Fibroblast of the conjunctiva (primary cell): ENCODE measurements around the gene WNK2.
"Not testable (repeated sequence)": the region's sequence is repeated elsewhere in the genome, so short reads cannot be mapped to it uniquely, and the experiment has no call there.

ENCODE experiments used
- DNase-seq: peaks from one replicate; pipeline ENCODE4 v3.0.0-alpha.2; 2010; ENCODE audit warnings: low read depth

The WNK2 gene

DNA sequence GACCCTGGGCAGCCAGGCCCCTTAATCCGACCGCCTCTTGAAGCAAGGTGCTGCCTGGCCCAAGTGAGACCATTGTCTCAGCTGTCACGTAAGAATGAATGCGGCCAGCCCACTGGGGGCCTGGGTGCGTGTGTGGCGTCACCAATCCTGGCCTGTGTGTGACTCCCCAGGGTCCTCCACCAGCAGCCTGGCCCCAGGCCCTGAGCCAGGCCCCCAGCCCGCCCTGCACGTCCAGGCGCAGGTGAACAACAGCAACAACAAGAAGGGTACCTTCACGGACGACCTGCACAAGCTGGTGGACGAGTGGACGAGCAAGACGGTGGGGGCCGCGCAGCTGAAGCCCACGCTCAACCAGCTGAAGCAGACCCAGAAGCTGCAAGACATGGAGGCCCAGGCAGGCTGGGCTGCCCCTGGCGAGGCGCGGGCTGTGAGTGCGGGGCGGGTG is 124.2 kb downstream of the WNK2 start:
- DNase-seq, result no peak

- DNase-seq, result no peak
Observed at GRCh38 chr9:93308676-93309075, 124.7 kb downstream of the WNK2 start.

DNA sequence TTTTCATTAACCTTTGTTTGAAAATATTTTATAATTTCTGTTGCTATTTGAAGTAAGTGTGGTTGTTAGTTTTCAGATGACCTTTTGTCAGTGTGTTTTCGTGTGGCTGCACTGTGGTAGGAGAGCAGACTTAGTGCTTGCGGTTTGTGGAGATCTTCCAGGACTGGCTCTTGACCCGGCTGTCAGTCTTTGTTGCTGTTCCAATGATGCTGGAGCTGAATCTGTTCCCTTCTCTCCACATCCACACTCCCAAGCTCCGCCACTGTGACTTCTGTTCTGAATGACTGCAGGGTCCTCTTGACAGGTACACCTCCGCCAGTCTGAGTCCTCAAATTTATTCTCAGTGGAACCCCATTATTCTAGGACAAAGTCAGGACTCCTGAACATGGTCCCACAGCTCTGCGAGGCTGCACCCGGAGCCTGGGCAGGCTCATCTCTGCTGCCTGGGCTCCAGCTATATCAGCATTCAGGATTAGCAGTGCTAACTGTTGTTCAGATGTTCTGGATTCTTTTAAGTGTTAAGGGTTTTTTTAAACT is 126.0 kb downstream of the WNK2 start:
- no peak for DNase-seq

DNA sequence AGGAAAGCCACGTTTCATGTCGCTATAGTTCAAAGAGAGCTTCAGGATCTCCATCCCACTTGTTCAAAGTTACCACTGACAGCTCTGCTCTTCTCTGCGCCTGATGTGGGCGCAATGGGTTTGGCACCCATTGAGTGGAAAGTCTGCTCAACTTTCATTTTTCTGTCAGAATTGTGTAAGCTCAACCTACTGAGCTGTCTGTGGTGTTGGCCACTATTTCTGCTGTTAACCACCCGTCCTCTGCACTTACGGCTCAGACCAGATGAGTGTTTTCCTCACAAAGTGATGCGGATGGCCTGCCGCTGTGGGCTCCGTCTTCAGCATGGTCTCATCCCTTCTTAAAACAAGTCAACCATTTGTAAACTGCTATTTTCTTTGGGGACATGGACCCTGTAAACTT is 131.2 kb downstream of the WNK2 start:
- no peak for DNase-seq

- no peak for DNase-seq
Observed at GRCh38 chr9:93315960-93316359, 132.0 kb downstream of the WNK2 start.

GRCh38 chr9:93316726-93317494 is 133.0 kb downstream of the WNK2 start:
- DNase-seq, result no peak

DNA sequence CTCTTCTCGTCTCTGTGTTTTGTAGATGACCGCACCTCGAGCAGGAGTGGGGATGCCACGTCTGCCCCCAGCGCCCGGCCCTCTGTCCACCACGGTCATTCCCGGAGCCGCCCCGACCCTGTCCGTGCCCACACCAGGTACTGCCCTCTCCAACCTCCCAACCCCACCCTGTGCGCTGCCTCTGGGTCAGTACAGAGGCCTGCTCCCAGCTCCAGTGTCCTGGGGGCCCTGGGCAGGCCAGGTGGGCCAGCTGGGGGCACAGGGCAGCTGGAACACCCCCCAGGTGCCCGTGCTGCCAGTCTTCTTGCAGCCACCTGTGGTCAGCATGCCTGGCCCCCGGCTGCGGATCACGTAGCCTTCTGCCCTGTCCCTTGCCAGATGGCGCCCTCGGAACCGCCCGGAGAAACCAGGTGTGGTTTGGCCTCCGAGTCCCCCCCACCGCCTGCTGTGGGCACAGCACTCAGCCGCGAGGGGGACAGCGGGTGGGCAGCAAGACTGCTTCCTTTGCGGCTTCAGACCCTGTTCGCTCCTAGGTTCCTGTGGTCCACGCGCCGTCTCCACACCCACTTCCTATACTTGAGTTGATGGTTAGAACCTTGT is 133.7 kb downstream of the WNK2 start:
- no peak for DNase-seq

DNA sequence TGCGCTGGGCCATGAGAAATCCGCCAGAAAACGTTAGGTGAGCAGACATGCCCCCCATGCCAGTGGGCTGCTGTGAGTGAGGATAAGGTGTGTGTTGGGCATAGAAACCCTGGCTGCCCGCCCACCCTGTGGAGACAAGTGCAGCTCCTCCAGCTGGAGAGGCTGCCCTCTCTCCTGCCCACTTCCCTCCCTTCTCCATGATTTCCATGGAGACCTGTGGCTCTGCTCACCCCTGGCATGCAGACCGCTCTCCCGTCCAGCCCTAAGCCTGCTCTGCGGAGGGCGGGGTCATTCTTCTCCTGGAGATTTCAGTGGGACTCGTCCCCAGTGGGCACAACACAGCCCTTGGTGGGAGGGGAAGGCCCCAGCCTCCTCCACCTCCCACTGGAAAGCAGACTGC is 134.5 kb downstream of the WNK2 start:
- DNase-seq, result no peak

DNA sequence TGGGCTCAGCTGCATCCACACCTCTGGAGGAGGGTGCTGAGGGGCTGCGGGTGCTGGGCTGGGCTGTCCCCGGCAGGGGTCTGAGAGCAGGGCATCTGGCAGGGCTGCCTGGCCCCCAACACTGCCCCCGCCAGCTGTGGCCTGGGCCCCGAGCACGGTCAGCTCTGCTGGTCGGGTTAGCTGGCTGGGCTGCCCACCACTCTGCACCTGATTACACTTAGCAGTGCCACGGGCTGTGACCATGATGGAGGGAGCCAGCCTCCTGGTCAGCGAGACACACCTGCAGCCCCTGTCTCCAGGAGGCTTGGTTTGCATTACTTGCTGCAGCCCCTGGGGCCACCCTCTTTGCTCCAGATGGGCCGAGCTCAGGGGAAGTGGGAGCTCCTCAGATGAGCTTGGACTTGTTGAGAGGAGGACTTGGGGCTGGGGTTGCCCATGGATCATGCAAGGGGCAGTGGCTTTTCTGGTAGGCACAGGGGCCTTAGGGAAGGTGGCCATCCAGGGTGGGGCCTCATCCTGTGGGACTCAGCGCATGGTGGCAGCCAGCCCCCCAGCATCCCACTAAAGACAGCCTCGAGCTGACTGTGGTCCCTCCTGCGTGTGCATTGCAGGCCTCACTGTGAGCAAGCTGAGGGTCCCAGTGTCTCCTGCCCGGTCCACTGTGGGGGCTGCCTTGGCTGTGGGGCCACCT is 135.5 kb downstream of the WNK2 start:
- DNase-seq, result no peak

- no peak for DNase-seq
Observed at GRCh38 chr9:93319992-93320500, 136.1 kb downstream of the WNK2 start.

DNA sequence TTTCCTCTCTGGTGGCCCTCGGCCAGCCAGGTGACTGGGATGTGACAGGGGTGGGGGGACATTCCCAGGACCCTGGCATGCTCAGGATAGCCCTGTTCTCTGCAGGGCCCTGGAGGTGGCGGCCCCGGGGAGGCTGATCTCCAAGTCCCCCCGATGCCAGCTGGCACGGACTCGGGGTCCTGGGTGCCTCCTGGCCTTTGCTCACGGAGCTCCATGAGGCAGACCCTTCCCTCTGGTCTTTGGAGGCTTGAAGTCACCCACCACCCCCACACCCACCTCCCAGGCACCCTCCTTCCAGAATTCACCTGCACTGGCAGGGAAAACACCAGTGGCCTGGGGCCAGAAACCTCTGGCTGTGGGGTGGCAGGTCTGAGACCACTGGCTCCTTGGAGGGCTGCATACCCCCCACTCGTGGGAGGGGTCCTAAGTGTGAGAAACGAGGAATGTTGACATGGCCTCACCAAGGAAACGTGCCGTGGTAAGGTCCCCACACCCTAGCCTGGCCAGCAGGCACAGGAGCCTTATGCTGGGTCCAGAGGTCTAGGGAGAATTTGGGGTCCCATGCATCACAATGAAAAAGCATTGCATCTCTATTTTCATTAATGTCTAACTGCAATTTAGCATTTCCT is 136.8 kb downstream of the WNK2 start:
- DNase-seq, result no peak

DNA sequence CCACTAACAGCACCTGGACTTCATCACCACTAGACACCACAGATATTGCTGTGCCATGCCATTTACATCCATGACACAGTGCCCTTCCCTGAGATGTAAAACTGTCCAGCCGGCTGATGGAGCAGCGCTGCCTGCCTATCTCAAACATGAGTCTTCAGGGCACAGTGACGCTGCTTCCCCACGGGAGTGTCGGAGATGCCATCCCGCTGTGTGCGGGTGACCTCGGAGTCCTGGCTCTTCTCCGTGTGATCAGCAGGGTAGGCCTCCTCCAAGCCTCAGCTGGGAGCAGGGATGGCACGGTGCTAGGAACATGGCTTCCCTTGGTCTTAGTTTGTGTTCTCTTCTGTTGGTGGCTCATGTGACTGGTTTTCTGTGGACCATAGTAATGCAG is 137.3 kb downstream of the WNK2 start:
- no peak for DNase-seq

DNA sequence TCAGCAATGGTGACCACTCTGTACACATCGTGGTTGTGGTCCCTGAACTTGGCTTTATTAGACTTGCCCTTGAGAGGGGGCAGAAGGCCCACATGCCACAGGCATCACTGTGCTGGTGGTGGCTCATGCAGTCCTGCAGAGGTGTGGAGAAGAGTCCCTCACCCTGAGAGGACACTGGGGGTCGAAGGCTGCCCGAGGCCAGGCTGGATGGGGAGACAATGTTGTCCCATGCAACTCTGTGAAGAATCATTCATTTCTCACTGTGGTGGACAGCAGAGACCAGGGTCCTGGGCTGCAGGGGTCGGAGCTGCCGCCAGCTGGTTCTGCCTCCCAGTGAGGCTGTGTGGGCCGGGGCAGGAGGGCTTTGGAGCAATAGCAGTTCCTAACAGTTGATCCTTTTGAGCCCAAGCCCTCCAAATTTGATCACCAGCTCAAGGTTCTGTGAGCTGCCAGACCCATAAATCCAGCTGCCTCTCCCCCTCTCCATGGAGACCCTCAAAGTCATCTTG is 139.6 kb downstream of the WNK2 start:
- not testable (repeated sequence) for DNase-seq

DNA sequence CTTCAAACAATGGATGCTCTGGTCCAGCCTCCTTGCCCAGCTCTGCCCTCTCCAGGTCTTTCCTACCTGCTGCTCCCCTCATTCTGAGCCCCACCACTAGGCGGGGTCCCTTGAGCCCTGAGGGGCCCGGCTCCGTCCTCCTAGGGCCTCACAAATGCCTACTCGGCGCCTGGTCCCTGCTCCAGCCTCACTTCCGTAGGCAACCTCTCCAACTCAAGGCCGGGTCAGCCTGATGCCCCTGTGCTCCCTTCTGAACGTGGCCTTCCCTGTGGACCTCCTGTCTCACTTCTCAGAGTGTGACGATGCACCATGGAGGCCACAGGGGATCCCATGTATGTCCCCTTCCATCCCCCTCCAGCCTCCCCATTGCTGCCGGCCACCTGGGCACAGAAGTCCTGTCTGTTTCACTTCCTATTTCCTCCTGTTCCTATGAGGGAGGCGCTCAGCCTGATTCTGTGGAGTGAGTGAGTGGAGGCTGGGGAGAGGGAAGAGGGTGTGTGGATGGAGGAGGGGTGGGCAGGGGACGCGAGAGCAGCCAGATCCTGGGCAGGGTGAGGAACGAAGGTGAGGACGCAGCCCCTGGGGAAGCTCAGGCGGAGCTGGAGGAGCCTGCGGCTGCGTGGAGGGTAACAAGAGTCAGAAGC is 140.4 kb downstream of the WNK2 start:
- DNase-seq, result no peak

DNA sequence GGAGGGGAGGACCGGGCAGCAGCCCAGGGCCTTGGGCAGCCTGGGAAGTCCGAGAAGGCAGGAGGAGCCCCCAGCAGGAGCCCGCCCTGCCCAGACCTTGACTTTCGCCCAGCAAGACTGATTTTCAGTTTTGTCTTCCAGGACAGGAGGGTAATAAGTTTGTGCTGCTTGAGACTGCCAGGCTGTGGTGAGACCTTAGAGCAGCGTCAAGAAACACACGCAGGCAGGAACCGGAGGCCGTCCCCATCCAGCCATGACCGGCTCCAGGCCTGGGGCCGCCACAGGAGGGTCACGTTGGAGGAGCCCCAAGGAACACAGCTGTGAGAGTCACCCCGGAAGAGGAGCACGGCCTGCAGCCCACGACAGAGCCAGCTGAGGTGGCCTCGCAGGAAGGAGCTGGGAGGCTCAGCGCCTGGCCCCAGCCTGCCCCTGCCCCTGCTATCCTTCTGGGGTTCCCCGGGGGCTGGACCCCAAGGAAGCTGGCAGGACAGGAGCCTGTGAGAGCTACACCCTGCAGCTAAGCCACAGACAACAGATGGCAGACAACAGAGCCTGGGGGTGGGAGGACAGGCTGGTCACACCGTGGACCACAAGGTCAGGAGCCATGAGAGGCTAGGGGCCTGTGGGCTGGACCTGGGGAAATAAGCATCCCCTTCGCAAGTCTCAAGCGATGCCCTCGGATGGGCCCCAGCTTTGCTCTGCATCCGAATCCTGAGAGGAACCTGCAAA is 141.5 kb downstream of the WNK2 start:
- DNase-seq, result no peak

DNA sequence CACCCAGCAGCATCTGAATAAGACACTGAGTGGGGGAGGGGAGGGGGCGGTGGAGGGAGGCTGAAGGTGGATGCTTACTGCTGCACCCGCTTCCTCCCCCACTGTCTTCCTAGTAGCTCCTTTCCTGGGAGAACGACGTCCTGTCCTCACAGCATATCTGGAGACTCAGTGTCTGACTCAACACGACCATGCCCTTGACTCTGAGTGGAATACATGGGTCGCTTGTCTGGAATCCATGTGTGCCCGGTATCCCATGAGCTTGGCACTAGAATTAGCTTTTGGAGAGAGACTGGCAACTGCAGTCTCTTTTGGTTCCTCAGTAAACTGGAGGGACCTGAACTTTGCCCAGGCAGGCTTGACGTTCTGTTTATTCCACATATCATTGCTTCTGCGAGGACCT is 142.1 kb downstream of the WNK2 start:
- DNase-seq, result no peak

- no peak for DNase-seq
Observed at GRCh38 chr9:93326654-93327053, 142.7 kb downstream of the WNK2 start.

DNA sequence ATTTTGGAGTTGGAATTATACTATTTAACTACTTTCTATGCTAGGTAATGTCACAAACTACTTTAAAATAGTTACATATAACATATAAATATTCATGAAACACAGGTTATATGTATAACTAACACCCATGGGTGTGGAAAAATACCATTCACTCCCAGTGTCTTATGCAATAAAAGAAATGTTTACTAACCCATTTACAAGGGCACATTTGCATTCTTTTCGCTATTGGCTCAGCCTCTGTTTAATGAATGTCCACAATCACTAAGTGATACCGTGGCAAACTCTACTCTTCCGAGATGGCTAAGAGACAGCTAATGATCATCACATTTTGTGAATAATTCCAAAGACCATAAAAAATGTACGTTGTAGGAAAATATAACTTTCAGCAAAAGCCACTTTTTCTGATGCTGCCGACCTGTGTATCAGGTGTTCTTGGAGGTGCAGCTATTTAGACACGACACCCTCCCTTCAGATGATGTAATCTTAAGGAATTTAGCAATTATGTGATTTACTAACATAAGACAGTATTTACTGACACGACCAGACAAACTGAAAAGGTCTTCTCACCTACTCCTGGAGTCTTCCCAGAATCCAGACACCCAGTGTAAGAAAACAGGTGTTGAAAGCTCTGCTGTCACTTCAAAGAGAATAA is 145.8 kb downstream of the WNK2 start:
- DNase-seq, result no peak

DNA sequence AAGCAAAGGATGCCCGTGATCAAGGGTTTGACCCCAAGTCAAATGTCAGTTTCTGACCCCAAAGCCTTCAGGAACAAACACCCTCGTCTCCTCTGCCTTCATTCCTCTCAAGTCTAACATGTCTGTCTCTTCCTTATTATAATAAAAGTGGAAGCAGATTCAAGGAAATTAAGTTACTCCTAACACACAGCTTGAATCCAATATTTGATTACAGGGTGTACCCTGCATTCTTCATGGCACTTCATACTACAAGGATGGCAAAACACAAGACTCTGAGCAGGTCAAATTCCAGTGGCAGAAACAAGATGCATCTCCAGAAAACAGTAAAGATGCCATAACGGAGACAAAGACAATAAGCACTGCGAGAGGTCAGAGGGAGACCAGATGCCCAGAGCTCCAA is 148.4 kb downstream of the WNK2 start:
- no peak for DNase-seq

DNA sequence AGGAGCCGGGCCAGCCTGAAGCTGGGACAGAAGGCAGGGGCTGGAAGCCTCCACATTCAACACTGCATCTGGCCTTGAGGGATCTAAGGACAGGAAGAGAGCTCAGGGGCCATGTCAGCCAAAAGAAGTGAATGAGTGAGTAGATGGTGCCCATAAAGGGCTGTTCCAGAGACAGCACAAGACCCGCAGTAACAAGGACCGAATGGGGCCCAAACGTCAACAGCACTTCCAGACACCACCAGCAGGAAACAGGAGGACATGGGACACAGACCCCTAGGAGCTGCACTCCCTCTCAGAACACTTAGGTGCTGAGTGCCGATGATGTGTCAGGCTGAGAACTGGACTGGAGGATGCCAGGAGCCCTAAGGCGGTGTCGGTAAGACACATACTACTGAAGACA is 152.8 kb downstream of the WNK2 start:
- no peak for DNase-seq
